Loucy (cell line): ENCODE measurements around the gene NAV2.

ENCODE experiments used
- H2AFZ ChIP-seq: fragments of 200-600 bp; sonication (generic); 2 replicates; pipeline ENCODE4 v1.6.0; 2016; ENCODE audit warnings: antibody characterized with exemption, mild to moderate bottlenecking, low read length, moderate library complexity
- H3F3A ChIP-seq: fragments of 200-600 bp; 2 replicates; pipeline ENCODE4 v1.6.0; 2016; ENCODE audit warnings: antibody characterized with exemption, low read depth, mild to moderate bottlenecking
- H3K27me3 ChIP-seq: fragments of 200-600 bp; sonication (generic); 2 replicates; pipeline ENCODE4 v1.6.1; 2014; ENCODE audit warnings: low read length, mild to moderate bottlenecking; ENCODE audit not compliant: insufficient read depth, poor library complexity, severe bottlenecking
- H3K36me3 ChIP-seq: fragments of 200-600 bp; sonication (generic); 2 replicates; pipeline ENCODE4 v1.6.1; 2016; ENCODE audit warnings: low read length; ENCODE audit not compliant: insufficient read depth
- H3K4me1 ChIP-seq: fragments of 200-600 bp; sonication (generic); 2 replicates; pipeline ENCODE4 v1.5.1; 2014; ENCODE audit warnings: low read length, mild to moderate bottlenecking; ENCODE audit not compliant: insufficient read depth, poor library complexity, severe bottlenecking
- H3K4me2 ChIP-seq: fragments of 200-600 bp; sonication (generic); 2 replicates; pipeline ENCODE4 v1.6.0; 2014; ENCODE audit warnings: antibody characterized with exemption, low read length, low read depth, mild to moderate bottlenecking; ENCODE audit not compliant: poor library complexity, severe bottlenecking
- H3K4me3 ChIP-seq: fragments of 200-600 bp; sonication (generic); 2 replicates; pipeline ENCODE4 v1.5.1; 2014; ENCODE audit warnings: low read length, mild to moderate bottlenecking, mixed read lengths; ENCODE audit not compliant: poor library complexity, severe bottlenecking
- H3K79me2 ChIP-seq: fragments of 200-600 bp; sonication (generic); 2 replicates; pipeline ENCODE4 v1.6.1; 2014; ENCODE audit warnings: low read length; ENCODE audit not compliant: insufficient read depth
- H3K9ac ChIP-seq: fragments of 200-600 bp; sonication (generic); 2 replicates; pipeline ENCODE4 v1.6.0; 2014; ENCODE audit warnings: mild to moderate bottlenecking, low read depth, low read length, moderate library complexity; ENCODE audit not compliant: poor library complexity, severe bottlenecking
- H3K9me2 ChIP-seq: fragments of 200-600 bp; sonication (generic); replicated peaks from 2 replicates; pipeline ENCODE4 v1.6.1; 2016; ENCODE audit warnings: low read depth, low read length, mixed read lengths
- H3K9me3 ChIP-seq: fragments of 200-600 bp; sonication (generic); 2 replicates; pipeline ENCODE4 v1.6.1; 2014; ENCODE audit warnings: mild to moderate bottlenecking, antibody characterized with exemption, low read length, low read depth; ENCODE audit not compliant: insufficient read depth
- H4K20me1 ChIP-seq: fragments of 200-600 bp; sonication (generic); 2 replicates; pipeline ENCODE4 v1.6.0; 2014; ENCODE audit warnings: antibody characterized with exemption, low read length, mild to moderate bottlenecking; ENCODE audit not compliant: insufficient read depth, poor library complexity, severe bottlenecking
- CTCF ChIP-seq: fragments of 200-600 bp; sonication (generic); conservative IDR thresholded peaks from 2 replicates; pipeline ENCODE4 v1.5.1; 2014; ENCODE audit warnings: mild to moderate bottlenecking, antibody characterized with exemption, low read length
- EZH2phosphoT487 ChIP-seq: fragments of 200-600 bp; IDR thresholded peaks from 2 replicates; pipeline ENCODE4 v1.6.1; 2018; ENCODE audit warnings: antibody characterized with exemption, mild to moderate bottlenecking, moderate library complexity, borderline replicate concordance

NAV2 gene

GRCh38 chr11:19691815-19692500 lies 20.7 kb upstream of the NAV2 start:
- Histone ChIP-seq H3K4me3 (no peak overlapping the region), H4K20me1 (no peaks in the 10 kb centered on the region), H3K36me3 (no peaks in the 10 kb centered on the region), H3K9ac (no peak overlapping the region), H3K9me2 (no peaks in the 10 kb centered on the region), H2AFZ (no peak overlapping the region), H3F3A (no peaks in the 10 kb centered on the region), H3K27me3 (no peaks in the 10 kb centered on the region), H3K9me3 (no peaks in the 10 kb centered on the region), H3K79me2 (no peaks in the 10 kb centered on the region), H3K4me2 (no peak overlapping the region), H3K4me1 (no peaks in the 10 kb centered on the region)
- no peak for TF ChIP-seq CTCF
- no peak for TF ChIP-seq EZH2phosphoT487

- H3K27me3 ChIP-seq = no peaks in the 10 kb centered on the region
- H3K9me3 ChIP-seq = no peaks in the 10 kb centered on the region
- no peaks in the 10 kb centered on the region for H3K4me1 ChIP-seq
- no peak overlapping the region for H3K9ac ChIP-seq
- H3K36me3 ChIP-seq = no peaks in the 10 kb centered on the region
- H2AFZ ChIP-seq = no peak overlapping the region
- no peak overlapping the region for H3K4me2 ChIP-seq
- no peaks in the 10 kb centered on the region for H3F3A ChIP-seq
- H3K79me2 ChIP-seq = no peaks in the 10 kb centered on the region
- TF ChIP-seq EZH2phosphoT487 = no peak
- H3K9me2 ChIP-seq = no peaks in the 10 kb centered on the region
- H4K20me1 ChIP-seq = no peaks in the 10 kb centered on the region
- H3K4me3 ChIP-seq = no peak overlapping the region
Measured at GRCh38 chr11:19693146-19693545, 19.5 kb upstream of the NAV2 start.

- no peak overlapping the region for H3K4me3 ChIP-seq
- no peak for TF ChIP-seq EZH2phosphoT487
- TF ChIP-seq CTCF = no peak
- H3K9me3 ChIP-seq = no peaks in the 10 kb centered on the region
- H3K9ac ChIP-seq = no peak overlapping the region
- no peaks in the 10 kb centered on the region for H3K79me2 ChIP-seq
- H4K20me1 ChIP-seq = no peaks in the 10 kb centered on the region
- H3K9me2 ChIP-seq = no peaks in the 10 kb centered on the region
- H3K36me3 ChIP-seq = no peaks in the 10 kb centered on the region
- no peak overlapping the region for H2AFZ ChIP-seq
- no peaks in the 10 kb centered on the region for H3F3A ChIP-seq
- H3K4me2 ChIP-seq = no peak overlapping the region
- no peaks in the 10 kb centered on the region for H3K4me1 ChIP-seq
- H3K27me3 ChIP-seq = no peaks in the 10 kb centered on the region
Measured at GRCh38 chr11:19694796-19695345, 17.8 kb upstream of the NAV2 start.

GRCh38 chr11:19696073-19696472 lies 16.6 kb upstream of the NAV2 start:
- H2AFZ ChIP-seq = no peak overlapping the region
- H3K4me3 ChIP-seq = no peak overlapping the region
- TF ChIP-seq CTCF (no peak), EZH2phosphoT487 (no peak)
- no peaks in the 10 kb centered on the region for H3K36me3 ChIP-seq
- no peak overlapping the region for H3K9ac ChIP-seq
- no peaks in the 10 kb centered on the region for H3F3A ChIP-seq
- H3K4me1 ChIP-seq = no peaks in the 10 kb centered on the region
- H3K4me2 ChIP-seq = no peak overlapping the region
- no peaks in the 10 kb centered on the region for H3K79me2 ChIP-seq
- H3K27me3 ChIP-seq = no peaks in the 10 kb centered on the region
- no peaks in the 10 kb centered on the region for H4K20me1 ChIP-seq
- H3K9me3 ChIP-seq = no peaks in the 10 kb centered on the region
- H3K9me2 ChIP-seq = no peaks in the 10 kb centered on the region
